Loucy (cell line): Measurements from ENCODE around the gene AP3S1.

Experiments
- CTCF ChIP-seq: fragments of 200-600 bp; sonication (generic); conservative IDR thresholded peaks from 2 replicates; pipeline ENCODE4 v1.5.1; 2014; ENCODE audit warnings: mild to moderate bottlenecking, antibody characterized with exemption, low read length
- EZH2phosphoT487 ChIP-seq: fragments of 200-600 bp; IDR thresholded peaks from 2 replicates; pipeline ENCODE4 v1.6.1; 2018; ENCODE audit warnings: antibody characterized with exemption, mild to moderate bottlenecking, moderate library complexity, borderline replicate concordance

- TF ChIP-seq CTCF (no peak), EZH2phosphoT487 (no peak)
Measured at GRCh38 chr5:115932991-115933390, 91.3 kb downstream of the AP3S1 start.
